Inferior parietal cortex (tissue), 1 donor: ENCODE data around the gene KCNN3.

Experiments used
- DNase-seq: peaks from one replicate; pipeline ENCODE4 v3.0.0-alpha.2; 2016; ENCODE audit errors: extremely low spot score

KCNN3 gene

GRCh38 chr1:154749078-154749760 is 120.9 kb downstream of the KCNN3 start:
- no peak for DNase-seq

GRCh38 chr1:154748405-154748775 is 121.7 kb downstream of the KCNN3 start:
- DNase-seq = no peak

- DNase-seq = no peak
Observed at GRCh38 chr1:154747740-154748404, 122.2 kb downstream of the KCNN3 start.

- no peak for DNase-seq
Observed at GRCh38 chr1:154747380-154747739, 122.7 kb downstream of the KCNN3 start.

GRCh38 chr1:154746622-154747299 is 123.3 kb downstream of the KCNN3 start:
- DNase-seq = no peak

GRCh38 chr1:154745750-154746425 is 124.2 kb downstream of the KCNN3 start:
- no peak for DNase-seq

GRCh38 chr1:154745286-154745731 is 124.8 kb downstream of the KCNN3 start:
- no peak for DNase-seq

GRCh38 chr1:154744352-154745035 is 125.6 kb downstream of the KCNN3 start:
- no peak for DNase-seq

- no peak for DNase-seq
Observed at GRCh38 chr1:154743526-154744036, 126.5 kb downstream of the KCNN3 start.

GRCh38 chr1:154742606-154743005 is 127.5 kb downstream of the KCNN3 start:
- DNase-seq = no peak

GRCh38 chr1:154741741-154742495 is 128.2 kb downstream of the KCNN3 start:
- no peak for DNase-seq

- DNase-seq = no peak
Observed at GRCh38 chr1:154741327-154741726, 128.8 kb downstream of the KCNN3 start.

- DNase-seq = no peak
Observed at GRCh38 chr1:154739654-154740053, 130.4 kb downstream of the KCNN3 start.

GRCh38 chr1:154736841-154737240 is 133.2 kb downstream of the KCNN3 start:
- DNase-seq = no peak

GRCh38 chr1:154735804-154736168 is 134.3 kb downstream of the KCNN3 start:
- DNase-seq = no peak

GRCh38 chr1:154735061-154735803 is 134.8 kb downstream of the KCNN3 start:
- DNase-seq = no peak

GRCh38 chr1:154733621-154734020 is 136.5 kb downstream of the KCNN3 start:
- DNase-seq = no peak

- no peak for DNase-seq
Observed at GRCh38 chr1:154730986-154731489, 139.0 kb downstream of the KCNN3 start.

GRCh38 chr1:154730259-154730658 is 139.8 kb downstream of the KCNN3 start:
- DNase-seq = no peak

- DNase-seq = no peak
Observed at GRCh38 chr1:154729577-154729976, 140.5 kb downstream of the KCNN3 start.
